CD4-positive, alpha-beta T cell treated with Interleukin-12 subunit alpha and Interleukin-12 subunit beta, for 1 hour (primary cell): ENCODE measurements around the gene GATA5.

Experiments
- DNase-seq: peaks from one replicate; pipeline ENCODE4 v3.0.0-alpha.2; 2020

The GATA5 gene

DNA sequence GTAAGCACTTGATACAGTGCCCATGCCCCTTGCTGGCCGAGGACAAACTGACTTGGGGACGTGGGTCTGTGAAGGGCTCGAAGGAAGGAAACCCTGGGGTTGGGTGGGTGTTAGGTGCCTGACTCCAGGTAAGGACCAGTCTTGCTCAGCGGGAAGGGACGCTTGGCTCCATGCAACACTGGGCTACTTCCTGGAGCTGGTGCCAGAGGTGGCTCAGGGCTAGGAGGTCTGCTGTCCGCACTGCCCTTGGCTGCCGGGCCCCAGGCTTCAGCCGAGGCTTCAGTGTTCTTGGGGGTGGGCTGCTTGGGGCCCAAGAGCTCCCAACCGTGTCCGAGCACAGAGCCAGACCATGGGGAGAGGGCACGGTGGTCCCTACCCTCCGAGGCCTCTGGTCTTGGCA lies 5.3 kb downstream of the GATA5 start:
- no peak for DNase-seq

DNA sequence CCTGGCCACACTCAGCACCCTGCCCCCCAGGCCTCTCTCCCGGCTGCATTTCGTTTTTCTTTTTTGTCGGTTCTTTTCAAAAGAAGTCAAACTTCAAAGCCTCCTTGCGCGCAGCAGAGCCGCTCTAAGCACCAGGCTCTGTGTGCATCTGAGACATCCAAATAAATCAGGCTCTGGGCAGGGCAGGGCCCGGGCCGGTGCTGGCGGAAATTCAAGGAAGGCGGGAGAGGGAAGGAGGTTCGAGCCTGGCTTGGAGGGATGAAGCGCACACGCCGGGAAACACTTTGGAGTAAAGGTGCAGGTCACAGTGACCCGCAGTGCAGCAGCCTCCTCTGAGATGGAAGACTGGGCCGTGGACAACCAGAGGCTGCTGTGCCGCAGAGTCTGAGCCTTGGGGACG lies 5.8 kb downstream of the GATA5 start:
- DNase-seq: no peak

DNA sequence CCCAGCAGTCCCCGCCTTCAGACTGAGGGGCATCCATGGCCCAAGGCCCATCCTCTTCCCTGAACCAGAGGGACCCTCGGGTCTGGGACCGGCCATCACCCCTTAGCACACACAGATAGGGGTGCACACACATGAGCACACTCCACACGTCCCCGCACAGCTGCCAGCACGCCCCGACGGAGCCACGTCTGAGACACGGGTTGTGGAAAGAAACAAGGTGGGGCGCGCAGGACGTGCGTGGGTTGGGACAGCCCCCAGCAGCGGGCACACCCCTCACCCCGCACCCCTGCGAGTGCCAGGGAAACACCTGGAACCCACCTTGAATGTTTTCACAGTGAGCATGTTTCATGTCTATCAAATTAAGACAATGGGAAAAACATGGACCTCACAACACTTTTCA lies 6.4 kb downstream of the GATA5 start:
- no peak for DNase-seq

DNA sequence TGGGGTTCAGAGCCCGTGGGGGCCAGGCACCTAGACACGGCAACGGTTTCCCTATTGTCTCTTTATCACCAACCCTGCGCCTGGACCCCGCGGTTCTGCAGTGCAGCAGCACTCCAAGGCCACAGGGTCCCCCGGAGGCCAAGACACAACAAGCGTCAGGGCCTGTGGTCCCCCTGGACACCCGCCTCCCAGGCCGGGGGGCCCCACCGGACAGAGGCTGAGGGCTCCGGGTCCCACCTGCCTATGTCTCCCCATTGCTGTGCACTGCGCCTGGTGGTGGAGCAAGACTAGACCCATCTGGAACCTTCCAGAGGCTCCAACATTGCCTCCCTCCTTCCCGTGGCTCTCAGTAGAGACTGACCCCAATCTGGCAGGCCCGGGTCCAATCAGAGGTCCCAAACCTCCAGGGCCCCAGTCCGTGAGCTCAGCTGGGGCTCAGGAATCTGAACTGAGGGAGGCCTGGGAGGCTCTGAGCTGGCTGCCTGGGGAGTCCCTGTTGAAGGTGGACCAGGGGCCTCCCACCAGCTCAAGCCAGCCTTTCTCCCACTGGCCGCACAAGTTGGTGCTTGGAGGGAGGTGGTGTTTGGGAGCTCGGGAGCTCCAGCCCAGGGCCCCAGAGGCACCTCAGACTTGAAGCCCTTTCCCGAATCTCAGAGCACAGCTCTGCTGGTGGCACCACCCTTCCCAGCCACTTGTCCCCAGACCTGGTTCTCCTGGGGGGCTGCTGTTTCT lies 8.8 kb downstream of the GATA5 start:
- no peak for DNase-seq

DNA sequence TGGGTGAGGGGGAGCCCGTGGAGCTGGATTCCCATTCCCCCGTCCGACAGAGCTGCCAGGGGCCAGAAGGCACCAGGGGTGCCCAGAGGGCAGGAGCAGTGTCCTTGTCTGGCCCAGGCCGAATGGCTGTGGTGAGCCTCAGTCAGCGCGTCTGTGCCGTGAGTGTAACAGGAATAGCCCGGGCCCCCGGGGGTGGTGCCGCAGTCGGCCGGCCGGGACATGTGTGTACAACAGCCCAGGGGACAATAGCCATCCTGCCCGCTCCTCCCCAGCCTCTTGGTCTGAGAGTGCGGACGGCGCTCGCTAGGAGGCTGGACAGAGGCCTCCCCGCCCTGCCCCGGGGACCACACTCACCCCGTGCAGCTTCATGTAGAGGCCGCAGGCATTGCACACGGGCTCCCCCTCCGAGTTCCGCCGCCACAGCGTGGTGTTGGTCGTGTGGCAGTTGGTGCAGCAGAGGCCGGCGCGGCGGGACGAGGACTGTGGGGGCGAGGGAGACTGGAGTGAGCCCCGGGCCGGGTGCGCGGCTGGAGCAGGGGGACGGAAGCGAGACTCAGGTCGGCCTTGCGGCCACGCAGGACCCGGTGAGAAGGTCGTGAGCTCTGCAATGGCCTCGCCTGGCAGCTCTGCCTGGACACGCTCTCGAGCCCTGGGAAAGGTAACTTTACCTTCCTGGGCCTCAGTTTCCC lies 9.6 kb downstream of the GATA5 start:
- DNase-seq: no peak

DNA sequence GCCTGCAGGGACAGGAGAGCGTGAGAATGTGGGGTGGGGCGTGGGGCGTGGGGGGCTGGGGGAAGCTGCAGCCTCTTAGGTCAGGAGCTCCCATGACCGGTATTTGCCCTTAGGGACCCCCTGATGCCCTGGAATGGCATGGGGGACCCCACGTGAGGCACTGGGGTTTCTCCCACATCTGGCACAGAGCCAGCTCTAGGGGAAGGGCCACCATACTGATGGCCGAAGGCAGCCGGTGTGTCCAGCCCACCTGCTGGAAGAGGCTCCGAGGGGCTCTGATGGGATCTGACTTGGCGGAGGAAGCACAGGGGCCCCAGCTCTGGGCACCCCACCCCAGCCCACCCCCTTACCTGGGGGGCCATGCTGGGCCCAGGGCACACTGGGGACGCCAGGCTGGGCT lies 10.8 kb downstream of the GATA5 start:
- DNase-seq: no peak

- DNase-seq: no peak
These were observed 11.4 kb downstream of the GATA5 start for GRCh38 chr20:62464425-62464770.

DNA sequence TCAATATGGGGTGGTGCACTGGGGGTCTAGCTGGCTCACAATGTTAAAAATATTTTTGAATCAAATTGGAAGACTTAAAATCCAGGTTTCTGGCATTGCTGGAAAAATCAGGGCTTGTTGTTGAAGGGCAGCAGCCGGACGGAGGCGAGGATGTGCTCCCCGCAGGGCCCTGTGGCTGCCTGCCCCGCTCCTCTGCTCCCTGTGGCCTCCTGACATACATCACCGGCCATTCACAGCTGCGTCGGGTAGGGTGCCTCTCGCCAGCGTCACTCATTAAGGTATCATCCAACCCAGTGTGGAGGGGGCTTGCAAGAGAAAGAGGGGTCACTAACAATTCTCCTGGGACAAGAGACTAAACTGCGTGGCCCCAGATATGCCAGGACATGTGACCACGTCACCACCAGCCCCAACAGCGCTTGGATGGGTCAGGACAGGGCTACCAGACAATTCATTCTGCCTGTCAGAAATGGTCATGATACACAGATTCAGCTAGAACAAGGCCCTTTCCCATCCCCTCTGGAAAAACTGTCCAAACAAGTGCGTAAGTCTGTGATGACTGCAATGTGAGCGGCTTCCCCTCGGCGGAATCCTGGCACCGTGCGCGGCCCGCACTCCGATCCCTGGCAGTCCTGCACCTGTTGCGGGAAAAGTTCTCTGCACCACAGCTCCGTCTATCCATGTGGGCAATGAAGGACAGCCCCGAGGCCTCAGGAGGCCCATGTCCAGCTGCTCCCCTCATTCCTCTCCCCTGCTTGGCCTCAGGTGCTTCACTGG lies 12.0 kb downstream of the GATA5 start:
- no peak for DNase-seq

GRCh38 chr20:62462976-62463592 lies 12.7 kb downstream of the GATA5 start:
- no peak for DNase-seq

DNA sequence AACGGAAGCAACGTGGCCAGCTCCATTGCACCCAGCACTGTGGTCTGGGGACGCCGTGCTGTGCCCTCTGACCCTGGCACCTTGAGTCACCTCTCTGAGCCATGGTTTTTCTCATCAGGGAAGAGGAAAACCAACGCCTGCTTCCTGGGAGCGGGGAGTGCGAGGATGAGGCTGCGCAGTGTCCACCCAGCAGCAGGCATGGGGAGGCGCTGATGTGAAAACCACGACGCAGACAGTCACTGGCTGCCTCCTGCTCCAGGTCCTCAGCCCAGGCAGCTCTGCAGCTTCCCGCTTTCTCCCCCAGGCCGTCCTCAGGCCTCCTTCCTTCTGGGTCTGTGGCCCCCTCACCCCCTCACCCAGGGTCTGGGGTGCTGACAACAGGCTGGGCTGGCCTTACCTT lies 14.0 kb downstream of the GATA5 start:
- DNase-seq: no peak

- no peak for DNase-seq
These were observed 14.6 kb downstream of the GATA5 start for GRCh38 chr20:62461157-62461556.

DNA sequence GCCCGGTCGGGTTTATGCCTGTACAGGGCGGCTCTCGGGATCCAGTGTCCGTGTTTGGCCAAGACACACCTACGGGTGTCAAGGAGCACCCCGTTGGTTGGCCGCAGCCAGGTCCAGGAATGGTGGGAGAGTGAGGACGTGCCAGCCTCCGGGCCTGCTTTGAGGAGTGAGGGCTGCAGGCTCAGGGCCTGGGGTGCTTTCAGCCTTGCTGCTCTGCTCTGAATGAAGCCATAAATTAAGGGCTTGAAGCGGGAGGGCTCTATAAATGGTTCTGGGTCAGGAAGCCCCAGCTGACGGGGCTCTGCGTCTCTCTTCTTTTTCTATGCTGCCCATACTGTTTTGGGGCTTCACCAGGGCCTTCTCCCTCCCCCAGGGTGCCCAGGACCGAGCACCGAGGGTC lies 15.1 kb downstream of the GATA5 start:
- no peak for DNase-seq

GRCh38 chr20:62459488-62459887 lies 16.3 kb downstream of the GATA5 start:
- no peak for DNase-seq

GRCh38 chr20:62458275-62459251 lies 17.2 kb downstream of the GATA5 start:
- no peak for DNase-seq

GRCh38 chr20:62457831-62458230 lies 18.0 kb downstream of the GATA5 start:
- DNase-seq: no peak

DNA sequence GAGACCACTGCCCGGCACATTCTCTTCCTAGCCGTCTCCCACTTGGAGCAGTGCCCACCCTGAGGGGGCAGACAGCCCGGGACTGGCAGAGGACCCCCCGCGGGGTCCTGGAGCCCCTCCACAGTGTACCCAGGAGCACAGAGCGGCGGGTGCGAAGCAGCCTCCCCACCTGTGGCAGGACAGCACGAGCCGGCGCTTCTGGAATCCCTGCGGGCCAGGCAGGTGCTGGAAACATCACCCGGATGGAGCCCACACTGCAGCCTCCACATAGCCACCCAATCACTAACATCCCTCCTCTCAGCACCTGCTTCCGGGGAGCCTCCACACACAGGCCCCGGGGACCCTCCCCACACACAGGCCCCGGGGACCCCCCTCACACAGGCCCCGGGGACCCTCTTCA lies 18.7 kb downstream of the GATA5 start:
- DNase-seq: no peak

DNA sequence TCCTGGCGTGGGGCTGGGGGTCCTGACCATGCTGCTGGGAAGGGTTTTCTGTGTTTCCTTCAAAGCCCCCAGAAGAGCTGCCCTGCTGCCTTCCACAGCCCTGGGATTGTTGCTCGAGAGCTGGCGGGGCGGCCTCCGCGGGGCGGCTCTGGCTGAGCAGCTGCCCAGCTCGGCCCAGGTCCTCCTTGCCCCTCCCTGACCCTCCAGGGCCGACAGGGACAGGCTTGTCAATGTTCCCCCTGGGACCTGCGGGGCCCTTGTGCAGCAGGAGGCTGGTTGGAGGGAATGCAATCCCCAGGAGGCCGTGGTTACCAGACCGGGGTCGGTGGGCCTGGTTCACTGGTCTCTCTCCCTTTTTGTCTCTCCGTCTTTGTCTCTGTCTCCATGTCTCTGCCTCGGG lies 19.9 kb downstream of the GATA5 start:
- no peak for DNase-seq

DNA sequence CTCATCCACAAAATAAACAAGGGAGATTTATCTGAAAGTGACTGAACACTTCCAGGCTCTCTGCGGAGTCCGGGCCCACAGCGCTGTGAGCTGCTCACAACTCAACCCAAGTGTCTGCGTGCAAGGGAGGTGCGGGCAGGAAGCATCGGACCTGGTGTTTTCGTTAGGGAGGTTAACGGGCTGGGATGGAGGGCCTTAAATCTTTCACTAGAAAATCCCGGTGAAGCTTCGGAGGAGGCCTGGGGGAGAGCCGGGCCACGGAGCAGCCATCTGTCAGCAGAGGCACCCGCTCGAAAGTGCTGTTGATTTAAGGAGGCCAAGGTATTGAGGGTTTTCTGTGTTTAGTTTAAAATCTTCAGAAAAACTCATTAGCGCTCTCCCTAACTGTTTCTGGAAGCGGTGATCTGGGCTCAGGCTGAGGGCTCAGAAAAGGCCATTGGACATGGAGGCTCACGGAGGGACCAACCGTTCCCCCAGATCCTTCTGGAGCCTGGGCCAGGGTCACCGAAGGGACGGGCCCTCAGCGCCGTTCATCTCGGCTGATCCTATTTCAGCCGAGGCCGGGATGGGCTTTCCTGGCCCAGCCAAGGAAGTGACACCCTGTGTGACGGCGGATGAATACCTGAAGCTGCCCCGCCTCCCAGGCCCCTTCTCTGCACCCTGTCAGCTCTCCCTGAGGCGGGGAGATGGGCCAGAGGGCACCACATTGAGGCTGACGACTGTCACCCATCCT lies 20.7 kb downstream of the GATA5 start:
- no peak for DNase-seq

DNA sequence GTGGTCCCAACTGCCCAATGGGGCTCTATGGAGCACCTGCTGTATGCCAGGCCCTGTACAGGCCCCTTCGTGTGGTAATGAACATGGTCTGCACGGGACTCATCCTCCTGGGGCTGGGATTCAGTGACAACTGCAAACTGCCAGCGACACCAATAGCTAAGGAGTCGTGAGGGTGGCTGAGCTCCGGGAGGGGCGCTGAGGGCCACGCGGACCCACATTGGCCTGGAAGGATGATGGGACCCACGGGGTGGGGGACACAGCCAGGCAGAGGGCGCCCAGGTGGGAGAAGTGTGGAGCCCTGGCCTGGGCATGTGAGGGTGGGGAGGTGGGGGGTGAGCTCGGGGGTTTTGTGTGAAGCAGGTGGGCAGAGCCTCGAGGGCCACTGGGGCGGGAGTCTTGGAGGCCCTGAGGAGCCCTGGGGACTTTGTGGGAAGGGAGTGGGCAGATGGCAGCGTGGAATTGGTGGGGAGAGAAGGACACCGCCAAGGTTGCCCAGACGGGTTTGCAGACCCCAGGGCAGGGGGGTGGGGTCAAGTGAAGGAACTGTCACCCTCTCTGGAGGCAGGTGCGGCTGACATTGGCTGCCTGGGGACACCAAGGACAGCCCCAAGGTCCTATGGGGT lies 22.5 kb downstream of the GATA5 start:
- DNase-seq: no peak

DNA sequence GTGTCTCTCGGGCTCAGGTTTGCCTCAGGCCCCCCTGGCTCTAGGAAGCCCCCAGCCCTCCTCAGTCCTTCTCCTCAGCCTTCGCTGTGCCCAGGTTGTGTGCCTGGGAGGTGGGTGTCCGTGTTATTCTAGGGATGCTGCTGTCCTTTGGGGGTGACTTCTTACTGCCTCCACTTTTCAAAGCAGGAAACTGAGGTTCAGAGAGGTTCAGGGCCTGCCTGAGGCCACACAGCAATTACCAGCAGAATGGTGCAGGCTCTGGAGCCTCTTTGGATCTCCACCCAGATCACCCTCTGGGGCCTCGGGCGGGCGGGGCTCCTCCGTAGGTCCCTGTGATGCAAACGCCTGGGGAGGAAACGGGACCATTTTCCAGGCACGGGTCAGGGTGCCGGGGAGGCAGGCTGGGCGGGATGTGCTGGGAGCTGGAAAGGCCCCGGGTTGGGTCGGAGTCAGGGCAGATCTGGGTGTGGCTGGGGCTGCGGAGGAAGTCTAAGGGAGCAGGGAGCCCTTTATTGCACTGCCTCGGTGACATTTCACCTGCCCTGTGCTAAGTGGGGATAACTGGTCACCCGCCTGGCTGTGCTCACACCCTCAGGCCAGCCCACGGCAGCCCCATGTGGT lies 23.2 kb downstream of the GATA5 start:
- DNase-seq: no peak

- no peak for DNase-seq
These were observed 23.8 kb downstream of the GATA5 start for GRCh38 chr20:62451970-62452369.
